ENCODE results near the gene CCDC122.

Gene CCDC122

GRCh38 chr13:43804461-43805070 lies 75.0 kb downstream of the CCDC122 start:
- no peak for DNase-seq (ENCODE audit: low read depth in 2 of 2)

DNA sequence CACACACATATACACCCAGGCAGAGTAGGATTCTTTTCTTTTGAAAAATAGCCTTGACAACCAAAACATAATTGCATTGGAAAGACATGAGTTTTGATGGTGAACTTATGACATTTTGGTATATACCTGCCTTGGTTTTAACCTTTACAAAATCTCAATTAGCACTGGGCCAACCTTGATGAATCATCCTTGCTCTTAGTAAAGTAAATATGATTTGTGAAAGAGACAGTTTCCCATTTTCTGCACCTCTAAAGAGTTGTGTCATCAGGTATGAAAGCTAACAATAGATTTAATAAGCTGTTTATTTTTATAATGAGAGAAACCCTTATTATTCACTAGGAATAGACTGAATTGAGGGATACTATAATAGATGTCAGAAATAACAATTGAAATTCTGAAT lies 77.0 kb downstream of the CCDC122 start:
- DNase-seq (ENCODE audit: low read depth in 2 of 2): no peak

GRCh38 chr13:43800828-43801227 lies 78.7 kb downstream of the CCDC122 start:
- DNase-seq (ENCODE audit: low read depth in 2 of 2): no peak

DNA sequence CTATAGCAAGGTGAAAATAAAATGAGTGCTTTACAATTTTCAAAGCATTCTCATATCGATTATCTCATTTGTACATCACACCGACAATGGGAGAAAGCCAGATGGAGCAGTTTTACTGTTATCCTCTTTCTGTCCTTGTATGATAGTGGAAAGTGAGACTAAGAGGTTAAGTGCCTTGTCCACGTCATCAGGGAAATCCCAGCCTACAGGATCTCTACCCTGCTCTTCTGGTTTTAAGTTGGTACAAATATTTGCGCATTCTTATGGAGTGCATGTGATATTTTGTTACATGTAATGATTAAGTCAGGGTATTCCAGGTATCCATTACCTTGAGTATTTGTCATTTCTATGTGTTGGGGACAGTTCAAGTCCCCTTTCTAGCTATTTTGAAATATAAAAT lies 80.3 kb downstream of the CCDC122 start:
- no peak for DNase-seq (ENCODE audit: low read depth in 2 of 2)

- DNase-seq (ENCODE audit: low read depth in 2 of 2): no peak
These were observed 81.7 kb downstream of the CCDC122 start for GRCh38 chr13:43797869-43798268.

DNA sequence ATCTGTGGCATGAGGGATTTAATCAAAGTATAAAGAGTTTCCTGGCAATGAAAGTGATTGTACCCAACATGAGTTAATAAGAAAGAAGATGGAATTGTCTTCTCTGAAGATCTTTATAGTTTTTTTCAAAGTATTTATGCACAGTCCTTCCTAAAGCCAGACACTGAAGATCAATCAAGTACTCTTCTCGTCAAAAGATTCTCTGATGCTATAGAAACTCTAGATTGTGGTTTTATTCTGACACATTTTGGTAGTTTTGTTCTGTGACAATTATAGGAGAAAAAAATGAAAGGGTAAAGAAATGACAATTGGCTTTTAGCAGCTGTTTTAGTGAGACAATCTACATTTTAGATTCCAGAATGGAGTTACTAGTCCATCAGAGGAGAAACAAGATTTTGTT lies 82.4 kb downstream of the CCDC122 start:
- no peak for DNase-seq (ENCODE audit: low read depth in 2 of 2)

DNA sequence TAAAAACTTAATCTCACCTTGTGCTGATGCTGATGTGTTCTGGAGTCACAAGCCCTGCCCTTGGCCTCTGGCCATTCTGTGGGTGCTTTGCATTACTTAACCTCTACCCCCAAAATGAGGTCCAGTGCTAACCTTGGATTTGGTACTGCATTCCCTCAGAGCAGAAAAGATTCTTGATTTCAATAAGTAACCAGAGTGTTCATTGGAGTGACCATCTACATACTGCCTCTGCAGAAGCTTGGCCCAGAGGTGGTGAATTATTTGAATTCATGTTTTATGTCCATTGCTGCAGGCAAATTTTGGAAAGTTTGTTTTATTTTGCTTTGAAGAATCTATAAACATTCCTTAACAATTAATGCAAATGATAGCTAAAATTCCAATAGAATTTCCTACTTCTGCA lies 85.1 kb downstream of the CCDC122 start:
- DNase-seq (ENCODE audit: low read depth in 2 of 2): no peak

GRCh38 chr13:43792076-43792881 lies 87.3 kb downstream of the CCDC122 start:
- no peak for DNase-seq (ENCODE audit: low read depth in 2 of 2)

- no peak for DNase-seq (ENCODE audit: low read depth in 2 of 2)
These were observed 91.5 kb downstream of the CCDC122 start for GRCh38 chr13:43787997-43788396.

DNA sequence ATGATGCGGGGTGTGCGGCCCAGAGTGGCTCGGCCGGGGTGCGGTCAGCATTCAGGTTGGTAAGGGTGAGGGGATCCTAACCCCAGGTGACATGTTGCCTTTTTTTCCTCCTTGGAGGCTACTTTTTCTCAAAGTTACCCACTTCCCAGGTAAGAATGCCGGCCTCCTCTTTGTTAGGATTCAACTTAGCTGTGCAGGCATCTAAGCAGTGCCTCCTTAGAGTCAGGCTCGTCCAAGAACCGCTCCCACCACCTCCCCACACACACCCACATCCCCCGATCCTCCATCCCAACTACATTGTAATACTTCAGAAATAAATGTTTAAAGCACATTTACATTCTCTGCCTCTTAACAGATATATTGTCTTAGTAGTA lies 92.0 kb downstream of the CCDC122 start:
- no peak for DNase-seq (ENCODE audit: low read depth in 2 of 2)

DNA sequence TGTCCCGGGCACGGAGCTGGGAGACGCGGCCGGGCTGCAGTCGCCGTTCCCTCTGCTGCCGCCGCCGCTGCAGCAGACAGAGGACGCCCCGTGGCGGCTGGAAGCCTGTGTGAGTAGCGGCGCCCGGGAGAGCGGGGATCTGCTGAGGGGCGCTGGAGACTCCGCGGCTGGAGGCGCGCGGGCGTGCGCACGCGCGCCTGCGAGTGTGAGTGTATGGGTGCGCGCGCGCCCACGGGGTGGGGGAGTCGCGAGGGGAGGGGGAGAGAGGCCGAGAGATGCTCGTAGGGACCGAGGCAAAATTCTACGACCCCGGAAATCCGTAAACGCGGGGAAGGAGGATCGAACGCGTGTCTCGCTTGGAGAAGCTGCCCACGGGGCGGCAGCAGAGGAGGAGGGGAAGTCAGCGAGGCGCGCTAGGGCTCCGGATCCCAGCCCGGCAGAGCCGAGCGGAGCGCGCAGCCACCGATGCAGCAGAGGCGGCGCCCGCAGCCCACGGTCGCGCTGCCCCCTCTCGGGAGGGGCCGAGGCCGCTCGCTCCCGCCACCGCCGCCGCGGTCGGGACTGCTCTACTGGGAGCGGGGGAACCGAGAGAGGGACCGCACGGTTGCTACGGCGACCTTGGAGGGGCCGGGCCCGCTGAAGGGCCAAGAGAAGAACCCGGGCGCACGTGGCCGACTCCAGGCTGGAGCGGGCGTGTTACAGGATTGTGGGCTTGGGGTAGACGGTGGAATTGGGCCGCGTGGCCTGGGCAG lies 92.6 kb downstream of the CCDC122 start, which contains the start of gene ENOX1:
Gene ENOX1 (minus strand): TSS at position 207 of the 752 bp plus-strand sequence.
- peak in 1 of 2 donors; percentile 10 for DNase-seq (ENCODE audit: low read depth in 2 of 2)

- no peak for DNase-seq (ENCODE audit: low read depth in 2 of 2)
These were observed 93.1 kb downstream of the CCDC122 start for GRCh38 chr13:43786472-43786765.
